Lower lobe of right lung (tissue), 2 donors: ENCODE results near the gene ADGRL2. TPM values are rescaled to one million over a fixed set of nuclear protein-coding genes. Genes with fewer than 3 reads are reported as not detected.

ENCODE experiments used
- ATAC-seq, 2 donors: fragments of 200-7000 bp; cut with Tn5 transposase; one replicate each; pipeline ENCODE4 v1.9.1; 2020 to 2022; ENCODE audit warnings: mild to moderate bottlenecking in 2 of 2, moderate library complexity in 2 of 2
- DNase-seq: peaks from one replicate; pipeline ENCODE4 v3.0.0-alpha.2; 2020
- H3K27ac ChIP-seq: fragments of 200-600 bp; one replicate; pipeline ENCODE4 v1.8.0; 2022
- H3K27me3 ChIP-seq: fragments of 200-600 bp; one replicate; pipeline ENCODE4 v1.8.0; 2022; ENCODE audit warnings: low read depth
- H3K36me3 ChIP-seq: fragments of 200-600 bp; one replicate; pipeline ENCODE4 v1.8.0; 2022; ENCODE audit warnings: mild to moderate bottlenecking
- H3K4me1 ChIP-seq: fragments of 200-600 bp; one replicate; pipeline ENCODE4 v1.8.0; 2022
- H3K4me3 ChIP-seq: fragments of 200-600 bp; one replicate; pipeline ENCODE4 v1.8.0; 2022; ENCODE audit warnings: mild to moderate bottlenecking
- H3K9me3 ChIP-seq: fragments of 200-600 bp; one replicate; pipeline ENCODE4 v1.8.0; 2022
- intact Hi-C: fragments of 100-400 bp; cut with DNase I; formaldehyde crosslinking; loops from one replicate; pipeline ENCODE4 v1.11.0; 2022
- total RNA-seq: library from RNA; stranded (reverse); fragmentation: NEBNext Ultra II Directional; extraction: Animal tissue kit (Norgen Biotek cat#: 25700); gene quantifications from one replicate; pipeline ENCODE4 v1.2.1, GENCODE V29; 2021
- TF ChIP-seq, protein P1 (sequence below): fragments of 200-600 bp; IDR thresholded peaks from one replicate; pipeline ENCODE4 v1.8.0; 2022; ENCODE audit warnings: antibody characterized with exemption, mild to moderate bottlenecking
- donor health status: DM: no; HTN: yes; CAD: no; lungs with severe emphysema.

ADGRL2 gene
- total RNA-seq, 1 donor from 2014 or later, result 97.9 TPM

- intact Hi-C loops, result no loop called here
- Histone ChIP-seq H3K27ac (no peak overlapping the region), H3K9me3 (no peaks in the 10 kb centered on the region), H3K36me3 (no peaks in the 10 kb centered on the region), H3K4me3 (no peak overlapping the region), H3K4me1 (peaks cover 4% of the 10 kb centered on the region), H3K27me3 (no peaks in the 10 kb centered on the region)
- no peak for DNase-seq
- no peak for ATAC-seq
- TF ChIP-seq, protein P1, sequence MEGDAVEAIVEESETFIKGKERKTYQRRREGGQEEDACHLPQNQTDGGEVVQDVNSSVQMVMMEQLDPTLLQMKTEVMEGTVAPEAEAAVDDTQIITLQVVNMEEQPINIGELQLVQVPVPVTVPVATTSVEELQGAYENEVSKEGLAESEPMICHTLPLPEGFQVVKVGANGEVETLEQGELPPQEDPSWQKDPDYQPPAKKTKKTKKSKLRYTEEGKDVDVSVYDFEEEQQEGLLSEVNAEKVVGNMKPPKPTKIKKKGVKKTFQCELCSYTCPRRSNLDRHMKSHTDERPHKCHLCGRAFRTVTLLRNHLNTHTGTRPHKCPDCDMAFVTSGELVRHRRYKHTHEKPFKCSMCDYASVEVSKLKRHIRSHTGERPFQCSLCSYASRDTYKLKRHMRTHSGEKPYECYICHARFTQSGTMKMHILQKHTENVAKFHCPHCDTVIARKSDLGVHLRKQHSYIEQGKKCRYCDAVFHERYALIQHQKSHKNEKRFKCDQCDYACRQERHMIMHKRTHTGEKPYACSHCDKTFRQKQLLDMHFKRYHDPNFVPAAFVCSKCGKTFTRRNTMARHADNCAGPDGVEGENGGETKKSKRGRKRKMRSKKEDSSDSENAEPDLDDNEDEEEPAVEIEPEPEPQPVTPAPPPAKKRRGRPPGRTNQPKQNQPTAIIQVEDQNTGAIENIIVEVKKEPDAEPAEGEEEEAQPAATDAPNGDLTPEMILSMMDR, result no peak
Measured at GRCh38 chr1:81840805-81841204, 40.1 kb downstream of the ADGRL2 start.

DNA sequence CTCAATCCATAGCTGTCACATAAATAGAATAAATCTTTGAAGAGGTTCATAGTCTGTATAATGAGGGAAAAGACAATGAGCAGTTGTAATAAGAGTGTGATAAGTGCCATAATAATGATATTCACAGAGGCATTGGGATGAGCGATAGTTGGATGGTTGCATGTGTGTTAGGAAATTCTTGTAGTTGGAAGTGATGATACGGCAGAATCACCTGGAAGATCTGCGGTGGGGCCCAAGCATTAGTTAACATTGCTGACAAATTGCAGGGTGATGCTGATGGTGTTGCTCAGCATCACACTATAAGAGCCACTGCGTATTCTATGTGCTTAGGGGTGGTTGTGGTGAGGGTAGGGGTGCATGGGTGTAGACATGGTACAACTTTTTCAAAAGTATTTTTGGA, 41.1 kb downstream of the ADGRL2 start:
- no peak overlapping the region for H3K27ac ChIP-seq
- H3K9me3 ChIP-seq, result no peaks in the 10 kb centered on the region
- ATAC-seq (no peak), DNase-seq (no peak)
- intact Hi-C loops, result no loop called here
- no peak overlapping the region for H3K4me3 ChIP-seq
- TF ChIP-seq, protein P1, result no peak
- no peaks in the 10 kb centered on the region for H3K27me3 ChIP-seq
- no peaks in the 10 kb centered on the region for H3K36me3 ChIP-seq
- no peaks in the 10 kb centered on the region for H3K4me1 ChIP-seq

- DNase-seq (no peak), ATAC-seq (no peak)
- Histone ChIP-seq H3K27ac (no peak overlapping the region), H3K27me3 (no peaks in the 10 kb centered on the region), H3K36me3 (no peaks in the 10 kb centered on the region), H3K4me3 (no peak overlapping the region), H3K9me3 (no peaks in the 10 kb centered on the region), H3K4me1 (no peaks in the 10 kb centered on the region)
- intact Hi-C loops, result no loop called here
- TF ChIP-seq, protein P1, result no peak
Measured at GRCh38 chr1:81844477-81844876, 43.7 kb downstream of the ADGRL2 start.

GRCh38 chr1:81846630-81847029, 45.9 kb downstream of the ADGRL2 start:
- no peak for ATAC-seq
- TF ChIP-seq, protein P1, result no peak
- Histone ChIP-seq H3K27ac (no peak overlapping the region), H3K36me3 (no peaks in the 10 kb centered on the region), H3K9me3 (no peaks in the 10 kb centered on the region), H3K4me3 (no peak overlapping the region), H3K4me1 (no peaks in the 10 kb centered on the region), H3K27me3 (no peaks in the 10 kb centered on the region)
- intact Hi-C loops, result no loop called here
- no peak for DNase-seq

- ATAC-seq (no peak), DNase-seq (no peak)
- TF ChIP-seq, protein P1, result no peak
- no peaks in the 10 kb centered on the region for H3K36me3 ChIP-seq
- no peak overlapping the region for H3K4me3 ChIP-seq
- intact Hi-C loops, result no loop called here
- no peak overlapping the region for H3K27ac ChIP-seq
- no peaks in the 10 kb centered on the region for H3K9me3 ChIP-seq
- H3K4me1 ChIP-seq, result peaks cover 3% of the 10 kb centered on the region
- H3K27me3 ChIP-seq, result no peaks in the 10 kb centered on the region
Measured at GRCh38 chr1:81847063-81847462, 46.3 kb downstream of the ADGRL2 start.
